Measurements from ENCODE around the gene LRRC43.
A peak's percentile ranks its signal among the peaks of the same experiment; 100 is the strongest.

Gene LRRC43

DNA sequence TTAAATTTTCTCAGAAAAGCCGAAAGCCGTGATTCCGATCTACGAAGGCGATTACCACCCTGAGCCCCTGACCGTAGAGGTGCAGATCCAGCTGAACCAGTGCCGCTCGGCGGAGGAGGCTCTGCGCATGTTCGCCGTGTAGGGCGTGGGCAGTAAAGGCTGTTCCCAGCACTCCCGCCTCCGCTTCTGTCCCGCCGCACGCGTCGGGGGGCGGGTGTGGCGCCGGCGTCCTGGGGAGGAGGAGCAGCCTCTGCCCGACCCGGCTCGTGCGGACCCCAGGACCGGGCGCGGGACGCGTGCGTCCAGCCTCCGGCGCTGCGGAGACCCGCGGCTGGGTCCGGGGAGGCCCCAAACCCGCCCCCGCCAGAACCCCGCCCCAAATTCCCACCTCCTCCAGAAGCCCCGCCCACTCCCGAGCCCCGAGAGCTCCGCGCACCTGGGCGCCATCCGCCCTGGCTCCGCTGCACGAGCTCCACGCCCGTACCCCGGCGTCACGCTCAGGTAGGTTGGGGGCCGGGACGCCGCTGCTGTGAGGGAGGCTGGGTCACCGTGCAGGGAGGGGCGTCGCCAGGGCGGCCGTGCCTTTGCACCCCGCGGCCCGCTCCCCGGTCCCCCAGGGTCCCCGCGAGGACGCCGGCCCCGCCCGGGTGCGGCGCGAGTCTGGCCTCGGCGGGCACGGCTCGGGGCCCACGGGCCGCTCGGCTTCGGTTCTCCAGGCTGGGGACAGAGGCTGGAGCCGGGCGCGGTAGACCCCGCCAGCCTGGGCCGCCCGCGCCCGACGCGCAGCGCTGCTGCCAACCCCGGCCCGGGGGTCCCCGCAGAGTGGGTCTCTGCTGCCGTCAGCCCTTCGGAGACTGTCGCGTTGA, 20.6 kb downstream of the LRRC43 start, which contains the start of gene B3GNT4:
TSS of gene B3GNT4 (plus strand) at position 409 of the 866 bp plus-strand sequence. CDS start 910 bp downstream, outside the sequence.
- DNase-seq (ENCODE audit: extremely low read depth, insufficient read length) = peak; percentile 53
- Histone ChIP-seq H3K27me3 (replicated peaks; ENCODE audit: control insufficient read depth, insufficient read depth, low read length) (peaks cover 2% of the 10 kb centered on the region; the same call in 1 of the 2 replicates), H3K36me3 (ENCODE audit: control insufficient read depth, insufficient read depth, low read length) (peaks cover 4% of the 10 kb centered on the region), H3K4me3 (replicated peaks; ENCODE audit: low read depth, low read length) (peak within 1 kb of the TSS; percentile 50)
- TF ChIP-seq, protein P1, sequence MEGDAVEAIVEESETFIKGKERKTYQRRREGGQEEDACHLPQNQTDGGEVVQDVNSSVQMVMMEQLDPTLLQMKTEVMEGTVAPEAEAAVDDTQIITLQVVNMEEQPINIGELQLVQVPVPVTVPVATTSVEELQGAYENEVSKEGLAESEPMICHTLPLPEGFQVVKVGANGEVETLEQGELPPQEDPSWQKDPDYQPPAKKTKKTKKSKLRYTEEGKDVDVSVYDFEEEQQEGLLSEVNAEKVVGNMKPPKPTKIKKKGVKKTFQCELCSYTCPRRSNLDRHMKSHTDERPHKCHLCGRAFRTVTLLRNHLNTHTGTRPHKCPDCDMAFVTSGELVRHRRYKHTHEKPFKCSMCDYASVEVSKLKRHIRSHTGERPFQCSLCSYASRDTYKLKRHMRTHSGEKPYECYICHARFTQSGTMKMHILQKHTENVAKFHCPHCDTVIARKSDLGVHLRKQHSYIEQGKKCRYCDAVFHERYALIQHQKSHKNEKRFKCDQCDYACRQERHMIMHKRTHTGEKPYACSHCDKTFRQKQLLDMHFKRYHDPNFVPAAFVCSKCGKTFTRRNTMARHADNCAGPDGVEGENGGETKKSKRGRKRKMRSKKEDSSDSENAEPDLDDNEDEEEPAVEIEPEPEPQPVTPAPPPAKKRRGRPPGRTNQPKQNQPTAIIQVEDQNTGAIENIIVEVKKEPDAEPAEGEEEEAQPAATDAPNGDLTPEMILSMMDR (IDR thresholded peaks at IDR 0.05; ENCODE audit: insufficient read depth, low read length, poor library complexity, severe bottlenecking) = no peak

DNA sequence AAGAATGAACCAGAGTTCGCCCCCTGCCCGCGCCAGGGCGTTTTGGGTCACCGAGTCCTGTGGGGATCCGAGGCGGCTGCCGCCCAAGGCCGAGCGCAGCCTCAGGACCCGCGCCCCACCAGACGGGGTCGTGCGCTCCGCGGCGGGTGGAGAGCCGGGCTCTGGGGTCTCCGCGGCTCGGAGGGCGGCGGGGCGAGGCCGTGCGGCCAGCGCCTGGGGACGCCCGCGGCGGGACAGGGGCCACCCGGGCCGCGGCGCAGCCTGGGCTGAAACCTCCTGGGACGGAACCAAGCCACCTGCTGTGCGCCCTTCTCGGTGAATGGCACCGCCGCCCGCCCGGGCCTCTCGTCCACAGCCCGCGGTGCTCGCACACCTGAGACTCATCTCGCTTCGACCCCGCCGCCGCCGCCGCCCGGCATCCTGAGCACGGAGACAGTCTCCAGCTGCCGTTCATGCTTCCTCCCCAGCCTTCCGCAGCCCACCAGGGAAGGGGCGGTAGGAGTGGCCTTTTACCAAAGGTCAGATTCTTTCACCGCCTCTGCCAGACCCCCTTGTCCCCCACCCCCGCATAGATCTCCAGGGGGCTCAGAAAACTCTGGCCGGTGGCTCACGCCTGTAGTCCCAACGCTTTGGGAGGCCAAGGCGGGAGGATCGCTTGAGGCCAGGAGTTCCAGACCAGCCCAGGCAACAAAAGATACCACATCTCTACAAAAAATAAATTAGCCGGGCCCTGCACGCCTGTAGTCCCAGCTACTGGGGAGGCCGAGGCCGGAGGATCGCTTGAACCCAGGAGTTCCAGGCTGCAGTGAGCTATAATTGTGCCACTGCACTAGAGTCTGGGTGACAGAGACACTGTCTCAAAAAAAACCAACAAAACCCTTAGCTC, 21.5 kb downstream of the LRRC43 start:
- no peak for DNase-seq (ENCODE audit: extremely low read depth, insufficient read length)

DNA sequence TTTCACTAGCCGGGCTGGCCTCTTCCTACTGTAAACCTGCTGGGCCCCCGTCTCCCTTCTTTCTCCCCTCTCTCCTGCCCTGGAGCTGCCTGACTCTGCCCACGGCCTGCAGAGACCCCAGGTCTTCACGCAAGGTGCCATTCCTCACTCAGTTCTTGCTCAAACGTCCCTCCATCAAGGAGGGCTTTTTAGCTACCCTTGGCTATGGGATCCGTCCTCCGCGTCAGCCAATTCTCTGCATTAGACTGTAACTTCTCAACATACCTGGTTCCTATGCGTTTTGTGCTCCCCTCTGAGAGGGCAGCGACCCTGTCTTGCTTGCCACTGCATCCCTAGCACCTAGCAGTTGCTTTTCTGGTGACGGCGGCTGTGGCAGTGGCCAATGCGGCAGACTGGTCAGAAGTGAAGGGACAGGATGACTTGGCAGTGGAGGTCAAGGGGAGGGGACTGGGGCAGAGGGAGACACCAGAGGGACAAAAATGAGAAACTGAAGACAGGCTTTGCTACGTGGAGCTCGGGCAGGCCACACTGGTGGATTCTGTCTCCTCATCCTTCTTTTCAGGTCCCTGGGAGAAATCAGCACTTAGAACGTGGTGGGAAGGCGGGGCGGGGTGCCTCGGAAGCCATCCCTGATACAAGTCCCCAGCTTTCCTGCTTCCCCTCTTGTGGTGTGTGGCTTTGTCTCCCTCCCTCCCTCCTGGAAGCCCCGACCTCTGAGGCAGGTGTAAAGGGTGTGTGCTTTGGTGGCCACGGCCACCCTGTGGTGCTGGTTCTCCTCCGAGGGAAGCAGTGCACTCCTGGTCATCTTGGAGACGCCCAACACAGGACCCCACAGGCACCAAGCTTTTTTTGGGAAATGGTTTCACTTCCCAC, 22.4 kb downstream of the LRRC43 start:
- H3K27me3 ChIP-seq (replicated peaks; ENCODE audit: control insufficient read depth, insufficient read depth, low read length) = no peaks in the 10 kb centered on the region; the same call in 1 of the 2 replicates
- H3K36me3 ChIP-seq (ENCODE audit: control insufficient read depth, insufficient read depth, low read length) = peaks cover 4% of the 10 kb centered on the region
- DNase-seq (ENCODE audit: extremely low read depth, insufficient read length) = no peak
- no peak overlapping the region for H3K4me3 ChIP-seq (replicated peaks; ENCODE audit: low read depth, low read length)
- TF ChIP-seq, protein P1 (IDR thresholded peaks at IDR 0.05; ENCODE audit: insufficient read depth, low read length, poor library complexity, severe bottlenecking) = no peak

More for the DNA sequence above, 21.5 kb downstream of the LRRC43 start:
- Histone ChIP-seq H3K27me3 (replicated peaks; ENCODE audit: control insufficient read depth, insufficient read depth, low read length) (peaks cover 2% of the 10 kb centered on the region; the same call in 1 of the 2 replicates), H3K4me3 (replicated peaks; ENCODE audit: low read depth, low read length) (peak overlapping the region; percentile 22), H3K36me3 (ENCODE audit: control insufficient read depth, insufficient read depth, low read length) (peaks cover 4% of the 10 kb centered on the region)
- TF ChIP-seq, protein P1 (IDR thresholded peaks at IDR 0.05; ENCODE audit: insufficient read depth, low read length, poor library complexity, severe bottlenecking) = no peak

DNA sequence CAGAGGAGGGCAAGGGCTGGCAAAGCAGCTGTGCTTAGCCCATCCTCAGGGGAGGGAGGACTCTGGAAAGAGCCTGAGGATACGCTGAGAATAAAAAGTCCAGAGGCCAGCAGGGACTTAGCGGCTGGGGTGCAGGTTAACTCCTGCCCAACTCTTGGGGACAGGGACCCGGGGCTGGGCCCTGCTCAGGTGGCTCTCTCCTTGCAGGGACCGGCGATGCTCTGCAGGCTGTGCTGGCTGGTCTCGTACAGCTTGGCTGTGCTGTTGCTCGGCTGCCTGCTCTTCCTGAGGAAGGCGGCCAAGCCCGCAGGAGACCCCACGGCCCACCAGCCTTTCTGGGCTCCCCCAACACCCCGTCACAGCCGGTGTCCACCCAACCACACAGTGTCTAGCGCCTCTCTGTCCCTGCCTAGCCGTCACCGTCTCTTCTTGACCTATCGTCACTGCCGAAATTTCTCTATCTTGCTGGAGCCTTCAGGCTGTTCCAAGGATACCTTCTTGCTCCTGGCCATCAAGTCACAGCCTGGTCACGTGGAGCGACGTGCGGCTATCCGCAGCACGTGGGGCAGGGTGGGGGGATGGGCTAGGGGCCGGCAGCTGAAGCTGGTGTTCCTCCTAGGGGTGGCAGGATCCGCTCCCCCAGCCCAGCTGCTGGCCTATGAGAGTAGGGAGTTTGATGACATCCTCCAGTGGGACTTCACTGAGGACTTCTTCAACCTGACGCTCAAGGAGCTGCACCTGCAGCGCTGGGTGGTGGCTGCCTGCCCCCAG, 23.4 kb downstream of the LRRC43 start:
- no peak for DNase-seq (ENCODE audit: extremely low read depth, insufficient read length)

More for the DNA sequence above, 23.4 kb downstream of the LRRC43 start:
- Histone ChIP-seq H3K36me3 (ENCODE audit: control insufficient read depth, insufficient read depth, low read length) (peaks cover 5% of the 10 kb centered on the region), H3K4me3 (replicated peaks; ENCODE audit: low read depth, low read length) (no peak overlapping the region), H3K27me3 (replicated peaks; ENCODE audit: control insufficient read depth, insufficient read depth, low read length) (no peaks in the 10 kb centered on the region; the same call in 1 of the 2 replicates)
- TF ChIP-seq, protein P1 (IDR thresholded peaks at IDR 0.05; ENCODE audit: insufficient read depth, low read length, poor library complexity, severe bottlenecking) = no peak

All from GM06990 (cell line).